Measurements from ENCODE around the gene FOXA3.

Gene FOXA3

GRCh38 chr19:45863840-45864628 lies at the start of gene FOXA3:
Gene FOXA3, plus strand, starts transcription at chr19:45864326. Its CDS starts 131 bp downstream, at chr19:45864457.
- DNase-seq: peak; percentile 37

GRCh38 chr19:45814851-45815480 lies 49.2 kb upstream of the FOXA3 start, which contains the start of gene RSPH6A:
Gene RSPH6A, minus strand, starts transcription at chr19:45815308. Its CDS starts 132 bp downstream, at chr19:45815176.
- DNase-seq: no peak

GRCh38 chr19:45815481-45816216 lies 48.5 kb upstream of the FOXA3 start:
- DNase-seq: no peak

GRCh38 chr19:45816236-45817009 lies 47.7 kb upstream of the FOXA3 start:
- no peak for DNase-seq

- peak; percentile 92 for DNase-seq
These were observed 47.0 kb upstream of the FOXA3 start for GRCh38 chr19:45817010-45817724.

- DNase-seq: no peak
These were observed 46.3 kb upstream of the FOXA3 start for GRCh38 chr19:45817725-45818301.

- no peak for DNase-seq
These were observed 44.4 kb upstream of the FOXA3 start for GRCh38 chr19:45819769-45820168.

- DNase-seq: no peak
These were observed 43.6 kb upstream of the FOXA3 start for GRCh38 chr19:45820413-45821102.

GRCh38 chr19:45821103-45821521 lies 43.0 kb upstream of the FOXA3 start:
- no peak for DNase-seq

GRCh38 chr19:45821570-45821969 lies 42.6 kb upstream of the FOXA3 start:
- no peak for DNase-seq

- no peak for DNase-seq
These were observed 41.4 kb upstream of the FOXA3 start for GRCh38 chr19:45822716-45823115.

GRCh38 chr19:45823182-45823581 lies 40.9 kb upstream of the FOXA3 start:
- no peak for DNase-seq

GRCh38 chr19:45824041-45824471 lies 40.1 kb upstream of the FOXA3 start:
- DNase-seq: no peak

- DNase-seq: no peak
These were observed 39.4 kb upstream of the FOXA3 start for GRCh38 chr19:45824531-45825262.

GRCh38 chr19:45825263-45825605 lies 38.9 kb upstream of the FOXA3 start:
- no peak for DNase-seq

GRCh38 chr19:45825917-45826893 lies 37.9 kb upstream of the FOXA3 start:
- DNase-seq: no peak

- DNase-seq: no peak
These were observed 37.2 kb upstream of the FOXA3 start for GRCh38 chr19:45826934-45827333.

GRCh38 chr19:45827459-45828093 lies 36.5 kb upstream of the FOXA3 start:
- no peak for DNase-seq

- no peak for DNase-seq
These were observed 35.6 kb upstream of the FOXA3 start for GRCh38 chr19:45828523-45828922.

Measured in inflammatory macrophage treated with lipopolysaccharide for 4 hours (primary cell).